H9 (cell line): ENCODE data around the gene DSC1. TPM values are rescaled to one million over a fixed set of nuclear protein-coding genes. Genes with fewer than 3 reads are reported as not detected.
A peak's percentile ranks its signal among the peaks of the same experiment; 100 is the strongest.

Source experiments
- DNase-seq: peaks from one replicate; pipeline ENCODE4 v3.0.0-alpha.2; 2017
- H2AFZ ChIP-seq: one replicate; pipeline ENCODE4 v1.6.1; 2013; ENCODE audit warnings: mild to moderate bottlenecking, low read length, control low read depth, moderate library complexity
- H2AK5ac ChIP-seq: 2 replicates; pipeline ENCODE4 v1.6.1; 2013; ENCODE audit warnings: low read length, control low read depth, mixed read lengths; ENCODE audit not compliant: insufficient read length
- H2BK120ac ChIP-seq: one replicate; pipeline ENCODE4 v1.6.1; 2013; ENCODE audit warnings: low read depth, mild to moderate bottlenecking, low read length, control low read depth, inconsistent platforms; ENCODE audit not compliant: poor library complexity, severe bottlenecking
- H2BK12ac ChIP-seq: 2 replicates; pipeline ENCODE4 v1.6.1; 2013; ENCODE audit warnings: low read length, control low read depth, mixed read lengths, low read depth; ENCODE audit not compliant: insufficient read length
- H2BK15ac ChIP-seq: 2 replicates; pipeline ENCODE4 v1.6.1; 2013; ENCODE audit warnings: low read depth, low read length, control low read depth
- H2BK20ac ChIP-seq: one replicate; pipeline ENCODE4 v1.6.1; 2013; ENCODE audit warnings: low read depth, mild to moderate bottlenecking, low read length, control low read depth, inconsistent platforms; ENCODE audit not compliant: poor library complexity, severe bottlenecking
- H2BK5ac ChIP-seq: 2 replicates; pipeline ENCODE4 v1.6.1; 2013; ENCODE audit warnings: low read length, control low read depth, mixed read lengths; ENCODE audit not compliant: insufficient read length
- H3K14ac ChIP-seq: 2 replicates; pipeline ENCODE4 v1.6.1; 2013; ENCODE audit warnings: low read length, control low read depth; ENCODE audit not compliant: insufficient read depth
- H3K18ac ChIP-seq: 2 replicates; pipeline ENCODE4 v1.6.1; 2013; ENCODE audit warnings: low read depth, mild to moderate bottlenecking, mixed read lengths, low read length, control low read depth; ENCODE audit not compliant: insufficient read length
- H3K23ac ChIP-seq: 2 replicates; pipeline ENCODE4 v1.6.1; 2013; ENCODE audit warnings: low read length, control low read depth, mixed read lengths, low read depth; ENCODE audit not compliant: insufficient read length
- H3K23me2 ChIP-seq: 2 replicates; pipeline ENCODE4 v1.6.1; 2013; ENCODE audit warnings: low read depth, mild to moderate bottlenecking, mixed read lengths, low read length, control low read depth; ENCODE audit not compliant: insufficient read length, poor library complexity, severe bottlenecking
- H3K27ac ChIP-seq: 2 replicates; pipeline ENCODE4 v1.5.1; 2013; ENCODE audit warnings: low read length, control low read depth, mixed read lengths, low read depth; ENCODE audit not compliant: insufficient read length
- H3K27me3 ChIP-seq: 2 replicates; pipeline ENCODE4 v1.6.1; 2013; ENCODE audit warnings: low read length, control low read depth, inconsistent platforms; ENCODE audit not compliant: insufficient read depth
- H3K4ac ChIP-seq: 2 replicates; pipeline ENCODE4 v1.6.1; 2013; ENCODE audit warnings: low read depth, mild to moderate bottlenecking, control low read depth, inconsistent platforms, low read length, moderate library complexity
- H3K4me1 ChIP-seq: 2 replicates; pipeline ENCODE4 v1.6.1; 2013; ENCODE audit warnings: low read length, control low read depth, inconsistent platforms; ENCODE audit not compliant: insufficient read depth
- H3K4me2 ChIP-seq: 2 replicates; pipeline ENCODE4 v1.6.1; 2013; ENCODE audit warnings: low read length, control low read depth, mixed read lengths; ENCODE audit not compliant: insufficient read length, insufficient read depth
- H3K56ac ChIP-seq: 2 replicates; pipeline ENCODE4 v1.6.1; 2013; ENCODE audit warnings: low read depth, mild to moderate bottlenecking, mixed read lengths, low read length, control low read depth; ENCODE audit not compliant: insufficient read length
- H3K79me1 ChIP-seq: 2 replicates; pipeline ENCODE4 v1.6.1; 2013; ENCODE audit warnings: low read depth, mild to moderate bottlenecking, moderate library complexity, low read length, control low read depth, inconsistent platforms; ENCODE audit not compliant: insufficient read depth, poor library complexity, severe bottlenecking
- H3K79me2 ChIP-seq: 2 replicates; pipeline ENCODE4 v1.6.1; 2013; ENCODE audit warnings: low read length, control low read depth, inconsistent platforms; ENCODE audit not compliant: insufficient read depth
- H3K9ac ChIP-seq: 2 replicates; pipeline ENCODE4 v1.6.1; 2013; ENCODE audit warnings: low read length, control low read depth, mixed read lengths; ENCODE audit not compliant: insufficient read length; ENCODE audit errors: extremely low read depth
- H3K9me3 ChIP-seq: one replicate; pipeline ENCODE4 v1.6.1; 2013; ENCODE audit warnings: low read depth, low read length, inconsistent platforms; ENCODE audit not compliant: control insufficient read depth
- H3T11ph ChIP-seq: one replicate; pipeline ENCODE4 v1.6.1; 2013; ENCODE audit warnings: mild to moderate bottlenecking, low read length, control low read depth, inconsistent platforms
- H4K20me1 ChIP-seq: one replicate; pipeline ENCODE4 v1.6.1; 2013; ENCODE audit not compliant: control insufficient read depth, insufficient read length, insufficient read depth
- H4K5ac ChIP-seq: 2 replicates; pipeline ENCODE4 v1.6.1; 2013; ENCODE audit warnings: low read depth, mild to moderate bottlenecking, mixed read lengths, low read length, control low read depth; ENCODE audit not compliant: insufficient read length
- H4K8ac ChIP-seq: replicated peaks from 2 replicates; pipeline ENCODE4 v1.6.1; 2013; ENCODE audit warnings: low read length, control low read depth, mixed read lengths, low read depth; ENCODE audit not compliant: insufficient read length
- H4K91ac ChIP-seq: 2 replicates; pipeline ENCODE4 v1.6.1; 2013; ENCODE audit warnings: low read depth, mild to moderate bottlenecking, moderate library complexity, mixed read lengths, low read length, control low read depth; ENCODE audit not compliant: insufficient read length
- H3K27ac Mint-ChIP-seq, 3 experiments: 2 replicates in 2 of 3; 3 replicates in 1 of 3; pipeline ENCODE4 v1.8.0; 2020 to 2021; ENCODE audit warnings: mixed read lengths in 3 of 3, mild to moderate bottlenecking in 1 of 3, moderate library complexity in 1 of 3
- H3K27me3 Mint-ChIP-seq: 2 replicates; pipeline ENCODE4 v1.8.0; 2021; ENCODE audit warnings: low read depth, mild to moderate bottlenecking, moderate library complexity, mixed read lengths
- H3K36me3 Mint-ChIP-seq, 3 experiments: 2 replicates in 2 of 3; 3 replicates in 1 of 3; pipeline ENCODE4 v1.8.0; 2020 to 2021; ENCODE audit warnings: low read depth in 3 of 3, mixed read lengths in 3 of 3; ENCODE audit not compliant: insufficient read depth in 1 of 3
- H3K4me1 Mint-ChIP-seq, 2 experiments: 2 replicates each; pipeline ENCODE4 v1.8.0; 2020; ENCODE audit warnings: mixed read lengths in 2 of 2
- H3K4me3 Mint-ChIP-seq, 2 experiments: 2 replicates in 1 of 2; 3 replicates in 1 of 2; pipeline ENCODE4 v1.8.0; 2020 to 2021; ENCODE audit warnings: mild to moderate bottlenecking in 2 of 2, mixed read lengths in 2 of 2, moderate library complexity in 1 of 2
- H3K9me3 Mint-ChIP-seq, 2 experiments: 2 replicates in 1 of 2; 3 replicates in 1 of 2; pipeline ENCODE4 v1.8.0; 2020; ENCODE audit warnings: mild to moderate bottlenecking in 2 of 2, mixed read lengths in 2 of 2, moderate library complexity in 1 of 2
- CTCF ChIP-seq: fragments of 200-600 bp; sonication (generic); conservative IDR thresholded peaks from 3 replicates; pipeline ENCODE4 v1.8.0; 2021; ENCODE audit warnings: antibody characterized with exemption, mild to moderate bottlenecking
- WGBS: extraction: QIAGEN DNeasy Blood & Tissue Kit; methylation state at CpG from one replicate; pipeline ENCODE4 v1.1.7; 2013; ENCODE audit warnings: missing lambda C conversion rate, low lambda C conversion rate, mixed read lengths; ENCODE audit not compliant: insufficient read length; ENCODE audit errors: extremely low coverage; 5-methylcytosine and 5-hydroxymethylcytosine counted together
- total RNA-seq: library from RNA; stranded (reverse); gene quantifications from 2 replicates; pipeline ENCODE4 v1.2.1, GENCODE V29; 2021

Gene DSC1
- total RNA-seq, 1 experiment from 2014 or later = not detected

DNA sequence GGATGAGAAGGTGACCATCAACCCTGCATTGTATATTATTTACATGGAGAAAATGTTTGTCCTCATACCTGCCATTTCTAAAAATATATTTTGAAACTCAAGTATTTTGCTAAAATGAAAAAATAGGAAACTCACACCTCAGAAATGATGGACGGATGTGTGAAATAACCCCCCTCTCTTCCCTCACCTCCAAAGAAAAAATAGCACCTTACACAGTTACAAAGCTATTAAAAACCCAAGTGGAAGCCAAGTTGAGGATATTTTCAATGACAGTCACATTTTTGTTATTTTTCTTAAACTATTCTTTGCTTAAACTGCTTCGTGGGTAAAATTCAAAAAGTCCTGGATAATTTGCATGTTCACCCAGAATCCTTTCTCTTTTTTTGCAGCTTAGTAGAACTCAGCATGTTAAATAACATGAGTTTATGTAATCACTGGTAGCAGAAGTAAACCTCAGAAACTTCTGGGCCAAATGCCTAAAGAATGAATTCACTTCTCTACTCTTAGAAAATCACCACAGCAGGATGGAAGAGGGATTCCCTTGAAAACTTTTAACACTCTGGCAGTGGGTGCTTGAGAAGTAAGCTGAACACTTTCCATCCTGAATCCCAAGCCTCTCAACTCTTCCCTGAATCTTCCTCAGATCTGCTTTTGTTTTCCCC is 768 bp downstream of the DSC1 start:
- H3K79me2 ChIP-seq = no peaks in the 10 kb centered on the region
- H2AFZ ChIP-seq = no peak overlapping the region
- DNase-seq = no peak
- peaks cover 16% of the 10 kb centered on the region in 2 experiments for H3K4me1 Mint-ChIP-seq
- H4K91ac ChIP-seq = no peak overlapping the region
- no peak overlapping the region for H3K9ac ChIP-seq
- H3K14ac ChIP-seq = no peak overlapping the region
- no peak overlapping the region for H3K18ac ChIP-seq
- H3K4me3 Mint-ChIP-seq = no peak overlapping the region
- H3K23ac ChIP-seq = no peak overlapping the region
- H3K56ac ChIP-seq = no peak overlapping the region
- no peaks in the 10 kb centered on the region for H3K79me1 ChIP-seq
- H4K5ac ChIP-seq = no peak overlapping the region
- H3K27ac Mint-ChIP-seq = peak overlapping the region in 2 of 3 experiments; percentile 80 to 82; a peak in 4 of 7 replicates
- no peak for TF ChIP-seq CTCF
- no peak overlapping the region for H2BK12ac ChIP-seq
- no CpG with 5 or more reads among the region's 2 CpGs for WGBS
- no peak overlapping the region for H4K8ac ChIP-seq
- H3K9me3 ChIP-seq = no peaks in the 10 kb centered on the region
- H3T11ph ChIP-seq = no peak overlapping the region
- no peaks in the 10 kb centered on the region for H3K4me1 ChIP-seq
- H3K9me3 Mint-ChIP-seq = no peaks in the 10 kb centered on the region; a peak in 1 of 5 replicates
- no peak overlapping the region for H2AK5ac ChIP-seq
- no peak overlapping the region for H2BK15ac ChIP-seq
- H3K23me2 ChIP-seq = no peaks in the 10 kb centered on the region
- H2BK120ac ChIP-seq = no peak overlapping the region
- no peaks in the 10 kb centered on the region for H4K20me1 ChIP-seq
- no peak overlapping the region for H3K4ac ChIP-seq
- H2BK5ac ChIP-seq = no peak overlapping the region
- H3K27me3 Mint-ChIP-seq = no peaks in the 10 kb centered on the region
- H2BK20ac ChIP-seq = no peak overlapping the region
- no peaks in the 10 kb centered on the region for H3K27me3 ChIP-seq
- no peaks in the 10 kb centered on the region for H3K36me3 Mint-ChIP-seq
- no peak overlapping the region for H3K27ac ChIP-seq
- H3K4me2 ChIP-seq = no peak overlapping the region
